NCI-H446 treated with DMSO at 0.1 percent for 48 hours (cell line): ENCODE measurements around the gene SRRT.
"Not testable (repeated sequence)": the region's sequence is repeated elsewhere in the genome, so short reads cannot be mapped to it uniquely, and the experiment has no call there.

Source experiments
- DNase-seq: peaks from one replicate; lab custom pipeline; 2025; lab: John Stamatoyannopoulos, UW

The SRRT gene

GRCh38 chr7:100874577-100875355, at the start of gene SRRT:
TSS of gene SRRT (plus strand) at chr7:100875103. CDS start at chr7:100875591, 488 bp downstream.
- DNase-seq, result peak; percentile 94

- DNase-seq, result no peak
Measured at GRCh38 chr7:100825215-100825671, 49.7 kb upstream of the SRRT start.

DNA sequence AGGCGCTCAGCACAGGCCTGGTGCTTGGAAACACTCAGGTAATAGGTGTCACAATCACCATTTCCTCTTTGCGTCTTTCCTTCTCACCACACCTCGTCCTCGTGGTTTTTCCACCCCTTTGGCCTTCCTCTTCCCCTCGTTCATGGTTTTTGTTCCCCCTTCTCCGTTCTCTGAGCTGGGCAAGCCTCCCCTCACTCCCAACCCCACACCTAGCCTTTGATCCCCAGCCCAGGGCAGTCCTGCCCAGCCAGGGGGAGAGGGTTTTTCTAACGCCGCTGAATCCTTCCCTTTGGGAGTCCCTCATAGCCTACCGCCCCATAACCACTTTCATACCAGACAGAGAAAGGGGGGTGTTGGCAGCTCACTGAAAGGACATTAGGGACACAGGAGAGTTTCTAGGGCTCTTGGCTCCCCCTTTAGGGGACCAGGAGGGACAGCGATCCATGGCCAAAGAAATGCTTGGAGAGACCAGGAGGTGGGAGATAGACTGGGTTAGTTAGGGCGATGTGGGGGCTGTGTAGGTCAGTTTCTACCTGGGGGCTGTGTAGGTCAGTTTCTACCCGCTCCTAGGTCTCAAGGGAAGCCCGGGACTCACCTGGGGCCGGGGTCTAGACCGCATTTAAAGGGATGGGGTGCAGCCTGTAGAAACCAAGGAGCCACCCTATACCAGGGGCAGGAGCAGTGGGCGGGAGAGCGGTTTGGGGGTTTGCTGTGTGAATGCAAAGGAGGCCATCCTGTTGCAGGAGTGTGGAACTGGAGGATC, 49.0 kb upstream of the SRRT start:
- DNase-seq, result no peak

- no peak for DNase-seq
Measured at GRCh38 chr7:100826514-100827329, 48.2 kb upstream of the SRRT start.

DNA sequence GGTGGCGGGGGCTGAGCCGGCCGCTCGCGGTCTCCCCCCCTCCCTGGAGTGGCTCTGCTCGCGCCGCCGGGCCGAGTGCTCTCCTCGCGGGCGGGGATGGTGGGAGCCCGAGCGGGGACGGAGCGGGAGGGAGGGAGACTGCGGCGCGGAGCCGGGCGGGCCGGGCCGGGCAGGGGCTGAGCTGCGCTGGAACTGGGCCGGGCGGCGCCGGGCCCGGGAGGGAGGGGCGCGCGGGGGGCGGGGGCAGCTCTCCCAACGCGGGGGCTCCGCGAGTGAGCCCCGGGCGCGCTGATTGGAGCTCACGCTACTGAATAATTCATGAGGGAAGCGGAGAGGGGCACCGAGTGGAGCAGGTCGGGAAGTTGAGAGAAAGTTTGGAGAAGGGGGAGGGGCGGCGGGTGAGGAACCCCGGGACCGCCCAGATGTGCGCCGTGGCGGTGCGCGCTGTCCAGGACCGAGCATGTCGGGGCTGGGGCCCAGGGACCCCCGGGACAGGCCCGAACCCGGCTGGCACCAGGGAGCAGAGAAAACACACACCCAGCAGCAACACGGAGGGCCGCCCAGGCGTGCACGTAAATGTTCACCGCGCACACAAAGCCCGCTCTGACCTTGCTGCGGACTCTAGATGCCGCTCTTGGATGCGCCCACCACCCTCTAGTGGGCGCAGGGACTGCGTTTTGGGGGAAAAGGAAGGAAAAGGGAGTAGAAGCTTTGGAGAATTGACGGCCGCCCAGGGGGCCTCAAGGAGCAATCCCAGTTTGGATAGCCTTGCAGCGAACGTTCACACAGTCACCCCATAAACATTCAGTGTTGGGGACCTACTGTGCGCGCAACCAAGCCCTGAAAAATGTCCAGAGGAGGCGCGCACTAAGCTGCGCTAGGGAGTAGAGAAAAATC, 47.3 kb upstream of the SRRT start, which contains the start of gene EPHB4:
TSS of gene EPHB4 (minus strand) at position 194 of the 897 bp plus-strand sequence. CDS start 493 bp downstream, outside the sequence.
- peak; percentile 36 for DNase-seq

- DNase-seq, result no peak
Measured at GRCh38 chr7:100829150-100829716, 45.7 kb upstream of the SRRT start.

DNA sequence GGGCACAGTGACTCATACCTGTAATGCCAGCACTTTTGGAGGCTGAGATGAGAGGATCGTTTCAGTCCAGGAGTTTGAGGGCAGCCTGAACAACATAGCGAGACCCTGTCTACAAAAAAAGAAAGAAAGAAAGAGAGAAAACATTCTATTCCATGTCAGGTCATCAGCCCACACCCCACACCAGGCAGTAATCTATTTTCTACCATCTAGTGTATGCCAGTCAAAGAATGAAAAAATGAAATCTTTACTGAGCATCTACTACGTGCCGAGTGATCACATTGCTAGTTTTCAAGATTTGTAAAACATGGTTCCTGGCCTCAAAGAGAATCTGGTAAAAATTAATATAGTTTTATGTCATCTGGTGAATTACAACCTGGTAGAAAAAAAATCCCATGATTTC, 44.5 kb upstream of the SRRT start:
- no peak for DNase-seq

DNA sequence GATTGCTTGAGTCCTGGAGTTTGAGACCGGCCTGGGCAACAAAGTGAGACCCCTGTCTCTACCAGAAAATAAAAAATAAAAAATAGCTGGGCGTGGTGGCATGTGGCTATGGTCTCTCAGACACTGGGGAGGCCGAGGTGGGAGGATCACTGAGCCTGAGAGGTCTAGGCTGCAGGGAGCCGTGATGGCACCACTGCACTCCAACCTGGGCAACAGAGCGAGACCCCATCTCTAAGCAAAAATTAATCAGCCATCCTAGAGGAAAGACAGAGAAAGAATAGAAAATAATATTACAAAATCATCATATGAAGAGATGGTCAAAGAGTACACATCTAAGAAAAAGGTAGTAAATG, 42.6 kb upstream of the SRRT start:
- DNase-seq, result no peak

DNA sequence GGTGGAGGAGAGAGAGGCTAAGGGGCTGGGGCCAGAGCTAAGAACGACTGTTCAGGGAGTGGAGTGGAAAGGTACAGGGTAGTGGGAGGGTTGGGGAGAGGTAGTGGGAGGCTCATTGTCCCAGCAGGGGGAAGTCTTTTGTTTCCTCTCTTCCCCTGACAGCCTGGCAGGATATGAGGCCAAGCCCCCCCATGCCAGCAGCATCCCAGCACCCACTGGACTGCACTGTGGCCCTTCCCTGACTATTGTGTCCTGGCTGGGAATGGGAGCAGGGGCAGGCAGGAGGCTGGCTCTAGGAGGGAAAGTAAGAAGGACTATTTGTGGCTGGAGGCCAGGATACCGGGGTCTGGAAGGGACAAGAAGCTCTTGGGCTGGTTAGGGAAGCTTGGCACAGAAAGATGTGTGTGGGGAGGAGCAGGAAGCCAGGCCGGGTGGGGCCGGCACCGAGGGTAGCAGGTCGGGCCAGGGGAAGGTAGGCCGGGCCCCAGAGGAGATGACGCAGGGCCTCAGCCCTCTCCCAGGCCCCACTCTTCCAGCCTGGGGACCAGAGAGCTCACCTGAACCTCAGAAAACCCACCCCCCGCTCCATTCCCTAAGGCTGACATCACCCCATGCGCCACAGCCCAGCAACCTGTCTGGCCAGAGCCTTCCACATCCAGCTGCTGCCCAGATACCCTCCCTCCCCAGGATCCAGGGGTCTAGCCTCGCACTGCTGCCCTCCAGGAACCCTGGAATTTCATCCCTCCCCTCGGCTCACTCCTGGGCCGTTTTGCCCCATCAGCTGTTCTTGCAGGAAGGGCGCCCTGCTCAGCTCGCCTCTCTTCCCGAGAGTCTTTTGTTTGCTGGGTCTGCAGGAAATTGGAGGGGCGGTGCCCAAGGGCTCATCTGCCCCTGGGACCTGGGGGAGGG, 38.7 kb upstream of the SRRT start:
- DNase-seq, result no peak

GRCh38 chr7:100836812-100837098, 38.1 kb upstream of the SRRT start:
- no peak for DNase-seq

GRCh38 chr7:100837099-100837836, 37.6 kb upstream of the SRRT start:
- DNase-seq, result peak; percentile 67

GRCh38 chr7:100839361-100839760, 35.5 kb upstream of the SRRT start:
- no peak for DNase-seq

- DNase-seq, result no peak
Measured at GRCh38 chr7:100840470-100841100, 34.3 kb upstream of the SRRT start.

- DNase-seq, result no peak
Measured at GRCh38 chr7:100847360-100847759, 27.5 kb upstream of the SRRT start.

- DNase-seq, result peak; percentile 56
Measured at GRCh38 chr7:100852048-100852872, 22.6 kb upstream of the SRRT start, which contains the start of gene SLC12A9. TSS of gene SLC12A9 (plus strand) at chr7:100852713. CDS start at chr7:100854198, 1,485 bp downstream.

DNA sequence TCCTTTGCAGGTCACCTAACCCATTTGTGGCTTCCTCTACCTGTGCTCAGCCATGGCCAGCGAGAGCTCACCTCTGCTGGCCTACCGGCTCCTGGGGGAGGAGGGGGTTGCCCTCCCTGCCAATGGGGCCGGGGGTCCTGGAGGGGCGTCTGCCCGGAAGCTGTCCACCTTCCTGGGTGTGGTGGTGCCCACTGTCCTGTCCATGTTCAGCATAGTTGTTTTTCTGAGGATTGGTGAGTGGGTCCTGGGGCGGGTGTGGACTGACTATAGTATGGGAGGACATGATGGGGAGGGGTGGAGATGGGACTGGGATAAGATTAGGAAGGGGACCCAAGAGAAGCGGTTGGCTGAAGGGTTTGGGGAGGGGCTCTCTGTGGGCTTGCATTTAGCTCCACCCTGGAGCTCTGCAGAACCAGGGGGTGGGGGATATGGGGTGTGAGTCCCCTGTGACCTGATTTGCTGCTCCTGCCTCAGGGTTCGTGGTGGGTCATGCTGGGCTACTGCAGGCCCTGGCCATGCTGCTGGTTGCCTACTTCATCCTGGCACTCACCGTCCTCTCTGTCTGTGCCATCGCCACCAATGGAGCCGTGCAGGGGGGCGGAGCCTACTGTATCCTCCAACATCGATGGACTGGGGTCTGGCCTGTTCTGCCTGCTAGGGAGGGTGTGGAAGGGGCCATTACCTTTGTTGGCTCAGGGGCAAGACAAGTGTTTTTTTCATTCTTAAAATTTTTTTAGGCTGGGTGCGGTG, 20.6 kb upstream of the SRRT start:
- no peak for DNase-seq

- DNase-seq, result not testable (repeated sequence)
Measured at GRCh38 chr7:100854899-100855298, 20.0 kb upstream of the SRRT start.
